Left lung (tissue), 10 donors: ENCODE data around the gene SAXO1. TPM values are rescaled to one million over a fixed set of nuclear protein-coding genes. Genes with fewer than 3 reads are reported as not detected.

Experiments used
- ATAC-seq: fragments of 200-7000 bp; cut with Tn5 transposase; one replicate; pipeline ENCODE4 v1.9.1; 2020; ENCODE audit warnings: moderate library complexity
- DNase-seq, 4 donors: peaks; one replicate each; pipeline ENCODE4 v3.0.0-alpha.2; 2013 to 2020
- H3K27ac ChIP-seq, 2 donors: fragments of 200-600 bp; sonication (generic) in 1 of 2; one replicate each; pipeline versions ENCODE4 v1.5.0 to v1.8.0; 2020 to 2021
- H3K27me3 ChIP-seq, 2 donors: fragments of 200-600 bp; sonication (generic) in 1 of 2; one replicate each; pipeline versions ENCODE4 v1.5.0 to v1.8.0; 2020 to 2021
- H3K36me3 ChIP-seq, 2 donors: fragments of 200-600 bp; sonication (generic) in 1 of 2; one replicate each; pipeline versions ENCODE4 v1.5.0 to v1.8.0; 2020 to 2021
- H3K4me1 ChIP-seq, 2 donors: fragments of 200-600 bp; one replicate each; pipeline ENCODE4 v1.8.0; 2021
- H3K4me3 ChIP-seq, 2 donors: fragments of 200-600 bp; sonication (generic) in 1 of 2; one replicate each; pipeline versions ENCODE4 v1.5.0 to v1.8.0; 2020 to 2021; ENCODE audit warnings: mild to moderate bottlenecking in 1 of 2
- H3K9me3 ChIP-seq, 2 donors: fragments of 200-600 bp; sonication (generic) in 1 of 2; one replicate each; pipeline versions ENCODE4 v1.5.0 to v1.8.0; 2020 to 2021
- CTCF ChIP-seq, 2 donors: fragments of 200-600 bp; sonication (generic) in 1 of 2; IDR thresholded peaks; one replicate each; pipeline versions ENCODE4 v1.5.0 to v1.8.0; 2021; ENCODE audit warnings: antibody characterized with exemption in 2 of 2
- intact Hi-C, 2 donors: fragments of 100-400 bp; cut with DNase I; formaldehyde crosslinking; loops; one replicate each; pipeline versions ENCODE4 v1.11.2 to v1.14.2; 2022
- polyA plus RNA-seq, 6 donors: library from polyadenylated mRNA; unstranded; fragments of 120-200 nt; gene quantifications; one replicate each; pipeline ENCODE4 v1.2.1, GENCODE V29; 2013; ENCODE audit not compliant: insufficient read length in 6 of 6
- total RNA-seq, 2 donors: library from RNA; stranded (reverse); fragmentation: NEBNext Ultra II Directional; extraction: Animal tissue kit (Norgen Biotek cat#: 25700); gene quantifications; one replicate each; pipeline ENCODE4 v1.2.1, GENCODE V29; 2021
- donor health status: DM: no; HTN: yes; CAD: no.
- donor health status: DM: no; HTN: no; CAD: no.

The SAXO1 gene
- total and polyA plus RNA-seq, 8 donors, result 0.14 to 0.30 (median 0.18) TPM; not detected in 2

- DNase-seq (no peak), ATAC-seq (no peak)
- no peak overlapping the region for H3K27ac ChIP-seq
- intact Hi-C loops, result no loop called here
- H3K4me3 ChIP-seq, result no peak overlapping the region
- no peak for TF ChIP-seq CTCF (IDR thresholded peaks at IDR 0.05)
- H3K27me3 ChIP-seq, result no peaks in the 10 kb centered on the region
- no peaks in the 10 kb centered on the region for H3K36me3 ChIP-seq
- no peaks in the 10 kb centered on the region for H3K9me3 ChIP-seq
- no peaks in the 10 kb centered on the region for H3K4me1 ChIP-seq
Measured at GRCh38 chr9:18981476-18982261, 51.3 kb downstream of the SAXO1 start.

GRCh38 chr9:18980189-18980588 is 52.8 kb downstream of the SAXO1 start:
- H3K36me3 ChIP-seq, result no peaks in the 10 kb centered on the region
- H3K9me3 ChIP-seq, result no peaks in the 10 kb centered on the region
- H3K4me1 ChIP-seq, result no peaks in the 10 kb centered on the region
- H3K27ac ChIP-seq, result no peak overlapping the region
- TF ChIP-seq CTCF (IDR thresholded peaks at IDR 0.05), result no peak
- H3K4me3 ChIP-seq, result no peak overlapping the region
- intact Hi-C loops, result no loop called here
- DNase-seq (no peak), ATAC-seq (no peak)
- no peaks in the 10 kb centered on the region for H3K27me3 ChIP-seq

GRCh38 chr9:18979367-18979766 is 53.6 kb downstream of the SAXO1 start:
- intact Hi-C loops, result loop anchor here in 1 of 2 donors (10.0 kb wide), 1 partner anchor 65 kb away; no protein-coding TSS in a partner anchor
- no peaks in the 10 kb centered on the region for H3K27me3 ChIP-seq
- ATAC-seq (peak; percentile 68), DNase-seq (no peak)
- H3K4me3 ChIP-seq, result no peak overlapping the region
- H3K36me3 ChIP-seq, result no peaks in the 10 kb centered on the region
- no peaks in the 10 kb centered on the region for H3K4me1 ChIP-seq
- no peak for TF ChIP-seq CTCF (IDR thresholded peaks at IDR 0.05)
- no peaks in the 10 kb centered on the region for H3K9me3 ChIP-seq
- H3K27ac ChIP-seq, result no peak overlapping the region

GRCh38 chr9:18978188-18978587 is 54.8 kb downstream of the SAXO1 start:
- Histone ChIP-seq H3K4me3 (no peak overlapping the region), H3K36me3 (no peaks in the 10 kb centered on the region), H3K27ac (no peak overlapping the region), H3K9me3 (no peaks in the 10 kb centered on the region), H3K4me1 (no peaks in the 10 kb centered on the region), H3K27me3 (no peaks in the 10 kb centered on the region)
- intact Hi-C loops, result loop anchor here in 1 of 2 donors (10.0 kb wide), 1 partner anchor 63 kb away; no protein-coding TSS in a partner anchor
- no peak for DNase-seq
- ATAC-seq, result no peak
- no peak for TF ChIP-seq CTCF (IDR thresholded peaks at IDR 0.05)

- H3K4me3 ChIP-seq, result no peak overlapping the region
- intact Hi-C loops, result loop anchor here in 1 of 2 donors (10.0 kb wide), 1 partner anchor 62 kb away; no protein-coding TSS in a partner anchor
- H3K9me3 ChIP-seq, result no peaks in the 10 kb centered on the region
- ATAC-seq (peak; percentile 51), DNase-seq (peak in 1 of 4 donors; percentile 64)
- H3K36me3 ChIP-seq, result no peaks in the 10 kb centered on the region
- no peaks in the 10 kb centered on the region for H3K27me3 ChIP-seq
- H3K27ac ChIP-seq, result no peak overlapping the region
- H3K4me1 ChIP-seq, result no peaks in the 10 kb centered on the region
- TF ChIP-seq CTCF (IDR thresholded peaks at IDR 0.05), result no peak
Measured at GRCh38 chr9:18976709-18977531, 56.1 kb downstream of the SAXO1 start.
